Neutrophil (primary cell): Measurements from ENCODE around the gene STON2.

Experiments used
- H3K27ac ChIP-seq: fragments of 200-600 bp; sonication (generic); 2 replicates; pipeline ENCODE4 v1.5.1; 2016; ENCODE audit warnings: mild to moderate bottlenecking, moderate library complexity
- H3K27me3 ChIP-seq: fragments of 200-600 bp; sonication (generic); 2 replicates; pipeline ENCODE4 v1.6.0; 2016; ENCODE audit warnings: mild to moderate bottlenecking
- H3K36me3 ChIP-seq: fragments of 200-600 bp; sonication (generic); 2 replicates; pipeline ENCODE4 v1.5.1; 2017
- H3K4me1 ChIP-seq, 2 experiments: fragments of 200-600 bp in 1 of 2; sonication (generic) in 1 of 2; 1 replicate in 1 of 2; 2 replicates in 1 of 2; pipeline versions ENCODE4 v1.5.1 to v1.6.1; 2013 to 2016; ENCODE audit warnings: low read depth in 1 of 2, low read length in 1 of 2, mild to moderate bottlenecking in 1 of 2, moderate library complexity in 1 of 2; ENCODE audit not compliant: control insufficient read depth in 1 of 2, insufficient read depth in 1 of 2
- H3K4me3 ChIP-seq, 2 experiments: fragments of 200-600 bp in 1 of 2; sonication (generic) in 1 of 2; 1 replicate in 1 of 2; 2 replicates in 1 of 2; pipeline ENCODE4 v1.5.1; 2013 to 2016; ENCODE audit warnings: low read depth in 1 of 2, low read length in 1 of 2, mild to moderate bottlenecking in 1 of 2, moderate library complexity in 1 of 2
- H3K9me3 ChIP-seq: fragments of 200-600 bp; sonication (generic); 2 replicates; pipeline ENCODE4 v1.5.1; 2016
- CTCF ChIP-seq: fragments of 200-600 bp; sonication (generic); IDR thresholded peaks from 2 replicates; pipeline ENCODE4 v1.5.1; 2016; ENCODE audit warnings: antibody characterized with exemption

Gene STON2

GRCh38 chr14:81341781-81342180 is 58.3 kb downstream of the STON2 start:
- Histone ChIP-seq H3K36me3 (no peaks in the 10 kb centered on the region), H3K4me1 (no peaks in the 10 kb centered on the region), H3K27me3 (no peaks in the 10 kb centered on the region), H3K9me3 (no peaks in the 10 kb centered on the region), H3K27ac (no peak overlapping the region), H3K4me3 (no peak overlapping the region)
- TF ChIP-seq CTCF: no peak

- no peak for TF ChIP-seq CTCF
- Histone ChIP-seq H3K36me3 (no peaks in the 10 kb centered on the region), H3K9me3 (no peaks in the 10 kb centered on the region), H3K27ac (no peak overlapping the region), H3K27me3 (no peaks in the 10 kb centered on the region), H3K4me3 (no peak overlapping the region), H3K4me1 (no peaks in the 10 kb centered on the region)
Measured at GRCh38 chr14:81341370-81341769, 58.8 kb downstream of the STON2 start.

GRCh38 chr14:81340201-81340600 is 59.9 kb downstream of the STON2 start:
- no peaks in the 10 kb centered on the region for H3K36me3 ChIP-seq
- TF ChIP-seq CTCF: no peak
- no peak overlapping the region for H3K4me3 ChIP-seq
- H3K9me3 ChIP-seq: no peaks in the 10 kb centered on the region
- no peak overlapping the region for H3K27ac ChIP-seq
- H3K4me1 ChIP-seq: no peaks in the 10 kb centered on the region
- H3K27me3 ChIP-seq: no peaks in the 10 kb centered on the region

GRCh38 chr14:81337073-81337472 is 63.1 kb downstream of the STON2 start:
- no peaks in the 10 kb centered on the region for H3K36me3 ChIP-seq
- no peaks in the 10 kb centered on the region for H3K9me3 ChIP-seq
- TF ChIP-seq CTCF: no peak
- H3K4me1 ChIP-seq: no peaks in the 10 kb centered on the region
- H3K27ac ChIP-seq: no peak overlapping the region
- no peak overlapping the region for H3K4me3 ChIP-seq
- no peaks in the 10 kb centered on the region for H3K27me3 ChIP-seq

GRCh38 chr14:81336009-81336408 is 64.1 kb downstream of the STON2 start:
- Histone ChIP-seq H3K27ac (no peak overlapping the region), H3K27me3 (no peaks in the 10 kb centered on the region), H3K9me3 (no peaks in the 10 kb centered on the region), H3K4me1 (no peaks in the 10 kb centered on the region), H3K36me3 (no peaks in the 10 kb centered on the region), H3K4me3 (no peak overlapping the region)
- no peak for TF ChIP-seq CTCF

- no peak overlapping the region for H3K4me3 ChIP-seq
- H3K4me1 ChIP-seq: no peaks in the 10 kb centered on the region
- no peak overlapping the region for H3K27ac ChIP-seq
- no peak for TF ChIP-seq CTCF
- no peaks in the 10 kb centered on the region for H3K9me3 ChIP-seq
- no peaks in the 10 kb centered on the region for H3K36me3 ChIP-seq
- no peaks in the 10 kb centered on the region for H3K27me3 ChIP-seq
Measured at GRCh38 chr14:81332725-81333124, 67.4 kb downstream of the STON2 start.
